COLO829 (cell line): ENCODE data around the gene NABP1.

Experiments
- DNase-seq: peaks from one replicate; pipeline ENCODE4 v3.0.0; 2012; ENCODE audit warnings: low spot score

NABP1 gene

GRCh38 chr2:191649519-191649918 lies 28.4 kb upstream of the NABP1 start:
- DNase-seq, result no peak

GRCh38 chr2:191650896-191651773 lies 26.8 kb upstream of the NABP1 start:
- no peak for DNase-seq

- DNase-seq, result no peak
These were observed 24.1 kb upstream of the NABP1 start for GRCh38 chr2:191653667-191654391.

GRCh38 chr2:191656391-191656790 lies 21.5 kb upstream of the NABP1 start:
- no peak for DNase-seq

- no peak for DNase-seq
These were observed 21.1 kb upstream of the NABP1 start for GRCh38 chr2:191656792-191657191.

- no peak for DNase-seq
These were observed 20.0 kb upstream of the NABP1 start for GRCh38 chr2:191657977-191658376.

- DNase-seq, result no peak
These were observed 18.7 kb upstream of the NABP1 start for GRCh38 chr2:191659198-191659597.

- no peak for DNase-seq
These were observed 17.4 kb upstream of the NABP1 start for GRCh38 chr2:191660575-191660974.

GRCh38 chr2:191661097-191661924 lies 16.6 kb upstream of the NABP1 start:
- no peak for DNase-seq

- no peak for DNase-seq
These were observed 12.9 kb upstream of the NABP1 start for GRCh38 chr2:191664823-191665677.

- DNase-seq, result no peak
These were observed 11.7 kb upstream of the NABP1 start for GRCh38 chr2:191666226-191666625.

GRCh38 chr2:191666732-191667131 lies 11.2 kb upstream of the NABP1 start:
- no peak for DNase-seq

GRCh38 chr2:191670076-191670475 lies 7.9 kb upstream of the NABP1 start:
- no peak for DNase-seq

- no peak for DNase-seq
These were observed 7.1 kb upstream of the NABP1 start for GRCh38 chr2:191670787-191671186.

- DNase-seq, result no peak
These were observed 1.9 kb upstream of the NABP1 start for GRCh38 chr2:191675807-191676721.

GRCh38 chr2:191676790-191677645 lies 918 bp upstream of the NABP1 start:
- no peak for DNase-seq

GRCh38 chr2:191678437-191679100 lies 633 bp downstream of the NABP1 start:
- no peak for DNase-seq

GRCh38 chr2:191679818-191680600 lies 2.1 kb downstream of the NABP1 start:
- no peak for DNase-seq
